Small intestine (tissue), 7 donors: ENCODE measurements around the gene RPS15A. TPM values are rescaled to one million over a fixed set of nuclear protein-coding genes. Genes with fewer than 3 reads are reported as not detected.

ENCODE experiments used
- DNase-seq, 2 donors: peaks; one replicate each; pipeline versions ENCODE4 v3.0.0 to v3.0.0-alpha.2; 2013
- FAIRE-seq: peaks from 2 replicates; lab custom pipeline; 2012; peaks lifted over from hg19 to GRCh38; lab: Jason Lieb, UNC
- H3K27ac ChIP-seq, 3 donors: one replicate each; pipeline ENCODE4 v1.5.1; 2013; ENCODE audit warnings: low read length in 2 of 3, mild to moderate bottlenecking in 2 of 3, control low read depth in 1 of 3, inconsistent platforms in 1 of 3, low read depth in 1 of 3, moderate library complexity in 1 of 3
- H3K27me3 ChIP-seq, 3 donors: one replicate each; pipeline ENCODE4 v1.6.1; 2013; ENCODE audit warnings: low read length in 3 of 3, inconsistent platforms in 1 of 3; ENCODE audit not compliant: control insufficient read depth in 3 of 3, insufficient read depth in 3 of 3
- H3K36me3 ChIP-seq, 3 donors: one replicate each; pipeline ENCODE4 v1.6.1; 2013; ENCODE audit warnings: low read length in 3 of 3, inconsistent platforms in 1 of 3, low read depth in 1 of 3, mild to moderate bottlenecking in 1 of 3, moderate library complexity in 1 of 3; ENCODE audit not compliant: control insufficient read depth in 3 of 3, insufficient read depth in 2 of 3
- H3K4me1 ChIP-seq, 3 donors: one replicate each; pipeline ENCODE4 v1.6.1; 2013; ENCODE audit warnings: low read length in 2 of 3, inconsistent platforms in 1 of 3, low read depth in 1 of 3, mild to moderate bottlenecking in 1 of 3, moderate library complexity in 1 of 3; ENCODE audit not compliant: control insufficient read depth in 3 of 3, insufficient read depth in 2 of 3
- H3K4me3 ChIP-seq, 3 donors: one replicate each; pipeline ENCODE4 v1.5.1; 2013; ENCODE audit warnings: low read length in 3 of 3, control low read depth in 1 of 3, inconsistent platforms in 1 of 3, low read depth in 1 of 3, mild to moderate bottlenecking in 1 of 3, moderate library complexity in 1 of 3
- H3K9me3 ChIP-seq, 2 donors: one replicate each; pipeline ENCODE4 v1.6.1; 2013; ENCODE audit warnings: low read depth in 1 of 2, low read length in 1 of 2; ENCODE audit not compliant: control insufficient read depth in 2 of 2, insufficient read depth in 1 of 2
- WGBS, 3 donors: extraction: QIAGEN DNeasy Blood & Tissue Kit; methylation state at CpG; one replicate each; pipeline ENCODE4 v1.1.7; 2013; 5-methylcytosine and 5-hydroxymethylcytosine counted together
- polyA plus RNA-seq, 4 donors: library from polyadenylated mRNA; stranded (reverse) in 3 of 4; unstranded in 1 of 4; fragments of 200-250 nt in 3 of 4; fragments of 120-200 nt in 1 of 4; gene quantifications; one replicate each; pipeline versions ENCODE4 v1.2.1 to v1.2.3, GENCODE V29; 2013
- donor health status: healthy with polysubstance abuse.
- donor health status: control.
- donor health status: control.
- donor health status: Bipolar disorder and iron deficiency.
- donor health status: healthy.

RPS15A gene
- polyA plus RNA-seq, 4 donors = 2,630 to 4,880 (median 3,438) TPM

DNA sequence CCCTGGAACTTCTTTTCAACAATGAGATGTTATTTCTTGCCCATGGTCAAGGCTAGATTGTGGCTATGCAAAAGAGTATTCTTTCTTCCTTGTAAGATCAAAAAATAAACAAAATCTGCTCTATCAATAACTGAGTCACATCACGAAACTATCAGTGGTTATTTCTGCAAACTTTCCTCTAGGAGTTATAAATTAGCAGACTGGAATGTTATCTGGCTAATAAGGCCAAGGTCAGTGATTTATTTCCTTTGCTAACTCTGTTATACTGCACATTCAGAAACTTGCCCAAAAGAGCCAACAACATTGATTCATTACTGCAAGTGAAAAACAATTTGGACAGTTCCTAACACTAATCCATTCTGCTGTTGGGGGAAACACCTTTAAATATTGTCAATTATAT, 6.2 kb upstream of the RPS15A start:
- H3K36me3 ChIP-seq = peaks cover 10 to 16% (median 11%) of the 10 kb centered on the region in 3 donors
- DNase-seq (peak in 1 of 2 donors; percentile 33), FAIRE-seq (no peak)
- peak overlapping the region in 1 of 3 donors; percentile 47 for H3K27ac ChIP-seq
- H3K4me1 ChIP-seq = peaks cover 5 to 16% (median 10%) of the 10 kb centered on the region in 3 donors
- H3K27me3 ChIP-seq = no peaks in the 10 kb centered on the region
- no peak overlapping the region for H3K4me3 ChIP-seq
- 13 to 49% (median 39%) methylated on average over 1 of the region's 1 CpG for WGBS, 3 donors
- no peaks in the 10 kb centered on the region for H3K9me3 ChIP-seq

DNA sequence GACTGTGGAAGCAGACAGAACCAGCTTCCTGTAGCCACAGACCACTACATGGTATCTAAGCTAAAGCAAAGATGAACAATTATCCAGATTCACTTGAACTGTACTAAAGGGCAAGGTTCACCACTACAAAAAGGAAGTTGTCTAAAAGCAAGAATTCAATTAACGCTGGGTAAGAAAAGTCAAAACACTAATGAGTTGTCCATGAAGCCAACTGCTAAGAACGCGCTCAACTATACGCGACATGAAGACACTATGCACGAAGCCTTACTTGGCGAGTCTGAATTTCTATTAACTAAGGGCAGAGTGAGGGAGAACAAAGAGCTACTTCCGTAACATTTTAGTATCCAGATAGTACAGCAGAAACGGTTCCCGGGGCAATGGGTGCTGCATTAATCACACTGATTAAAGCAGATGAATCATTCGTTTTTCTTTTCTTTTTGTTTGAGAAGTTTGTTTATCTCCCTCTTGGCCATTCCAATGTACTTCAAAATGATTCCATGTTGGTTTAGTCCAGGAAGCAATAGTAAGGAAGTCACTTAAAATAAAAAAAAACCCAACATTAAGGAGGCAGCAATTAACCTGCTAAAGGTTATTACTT, 2.8 kb upstream of the RPS15A start:
- Histone ChIP-seq H3K27ac (peak overlapping the region in 1 of 3 donors; percentile 27), H3K4me1 (peaks cover 2 to 16% (median 2%) of the 10 kb centered on the region in 3 donors), H3K4me3 (no peak overlapping the region), H3K36me3 (peaks cover 10 to 21% (median 13%) of the 10 kb centered on the region in 3 donors), H3K9me3 (no peaks in the 10 kb centered on the region), H3K27me3 (no peaks in the 10 kb centered on the region)
- FAIRE-seq (no peak), DNase-seq (no peak)
- 79 to 84% (median 84%) methylated on average over 11 of the region's 11 CpGs for WGBS, 3 donors

DNA sequence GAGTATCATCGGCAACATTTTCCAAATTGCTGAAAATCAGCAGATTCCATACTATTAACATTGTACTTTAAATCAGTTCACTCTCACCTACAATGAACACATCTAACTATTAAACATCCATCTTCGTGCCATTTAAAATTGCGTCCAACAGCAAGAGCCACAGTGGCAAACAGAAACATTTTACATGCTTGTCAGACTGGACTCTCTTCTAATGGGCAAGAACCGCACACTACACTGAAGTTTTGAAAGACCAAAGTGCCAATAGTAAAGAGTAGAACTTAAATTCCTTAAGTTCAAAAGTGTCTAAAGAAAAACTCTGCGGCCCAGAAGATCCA, 652 bp downstream of the RPS15A start:
- Histone ChIP-seq H3K4me1 (peaks cover 0 to 20% (median 5%) of the 10 kb centered on the region in 3 donors), H3K4me3 (peak overlapping the region; percentile 80 to 94 (median 91)), H3K27me3 (no peaks in the 10 kb centered on the region), H3K9me3 (no peaks in the 10 kb centered on the region), H3K27ac (peak overlapping the region; percentile 56 to 86 (median 65)), H3K36me3 (peaks cover 15 to 41% (median 21%) of the 10 kb centered on the region in 3 donors)
- no peak for DNase-seq
- FAIRE-seq = no peak
- WGBS, 3 donors = 0 to 1% (median 0%) methylated on average over 5 of the region's 5 CpGs

DNA sequence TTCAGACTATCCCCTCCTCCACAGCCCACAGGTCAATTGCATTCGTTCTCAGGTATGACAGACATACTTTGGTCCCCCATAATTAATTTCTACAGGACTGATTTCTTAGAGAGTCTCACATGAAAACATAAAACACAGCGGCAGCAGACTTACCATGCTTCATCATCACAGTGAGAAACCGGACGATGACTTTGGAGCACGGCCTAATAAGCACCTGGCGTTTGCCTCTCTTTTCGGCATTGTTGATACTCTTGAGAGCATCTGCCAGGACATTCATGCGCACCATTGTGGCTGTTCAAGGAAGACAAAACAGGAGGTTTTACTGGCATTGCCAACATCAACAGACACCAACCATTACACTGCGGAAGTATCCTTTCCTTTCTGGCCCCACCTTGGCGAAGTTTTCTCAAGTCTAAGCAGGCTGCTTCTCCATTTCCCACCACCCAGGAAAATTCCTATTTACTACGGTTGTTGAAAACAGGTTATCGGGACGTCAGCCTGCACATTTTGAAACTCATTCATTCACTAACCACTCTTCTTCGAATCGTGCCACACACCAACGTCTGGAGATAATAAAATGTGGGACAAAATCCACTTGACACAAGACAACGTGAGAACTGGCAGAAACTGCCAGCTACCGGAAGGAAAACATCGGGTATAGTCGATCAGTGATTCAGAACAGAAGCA, 1.2 kb downstream of the RPS15A start:
- DNase-seq (peak; percentile 35 to 48), FAIRE-seq (no peak)
- Histone ChIP-seq H3K9me3 (no peaks in the 10 kb centered on the region), H3K27ac (peak overlapping the region in 2 of 3 donors; percentile 65 to 86), H3K27me3 (no peaks in the 10 kb centered on the region), H3K4me1 (peaks cover 0 to 20% (median 5%) of the 10 kb centered on the region in 3 donors), H3K36me3 (peaks cover 11 to 42% (median 25%) of the 10 kb centered on the region in 3 donors), H3K4me3 (peak overlapping the region; percentile 80 to 94 (median 91))
- 1 to 6% (median 2%) methylated on average over 20 of the region's 20 CpGs for WGBS, 3 donors

DNA sequence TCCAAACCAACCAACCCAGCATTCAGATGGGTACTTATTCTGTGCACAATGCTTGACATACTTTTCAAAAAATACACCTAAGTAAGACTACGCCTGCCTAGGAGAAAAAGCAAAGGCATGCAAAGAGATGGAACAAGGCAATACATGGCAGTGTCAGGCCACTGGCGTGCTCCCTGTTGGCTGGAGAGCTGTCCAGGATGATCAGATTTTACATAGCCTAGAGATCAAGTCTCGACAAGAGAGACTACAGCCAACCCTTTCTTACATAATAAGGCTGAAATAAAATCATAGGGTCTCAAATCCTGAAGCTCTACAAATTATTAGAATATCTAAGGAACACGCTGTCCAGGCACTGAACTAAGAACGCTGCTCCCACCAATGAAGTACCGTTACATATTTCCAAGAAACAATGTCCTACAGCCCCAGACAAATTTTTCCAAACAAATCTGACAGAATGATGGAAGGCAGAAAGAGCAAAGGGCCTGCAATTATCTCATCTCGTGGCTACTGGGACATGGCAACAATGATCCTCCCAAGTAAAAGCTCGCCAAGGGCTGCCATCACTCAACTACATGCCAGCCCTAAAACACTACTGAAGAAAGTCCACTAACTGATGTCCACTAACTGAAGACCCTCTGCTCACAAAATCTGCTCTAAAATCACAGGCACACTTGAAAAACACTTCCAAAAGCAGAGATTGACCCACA, 5.1 kb downstream of the RPS15A start:
- FAIRE-seq (no peak), DNase-seq (no peak)
- H3K36me3 ChIP-seq = peaks cover 17 to 40% (median 30%) of the 10 kb centered on the region in 3 donors
- 68 to 73% (median 71%) methylated on average over 8 of the region's 8 CpGs for WGBS, 3 donors
- H3K9me3 ChIP-seq = no peaks in the 10 kb centered on the region
- H3K27me3 ChIP-seq = no peaks in the 10 kb centered on the region
- no peak overlapping the region for H3K27ac ChIP-seq
- H3K4me1 ChIP-seq = peaks cover 0 to 20% (median 5%) of the 10 kb centered on the region in 3 donors
- no peak overlapping the region for H3K4me3 ChIP-seq

DNA sequence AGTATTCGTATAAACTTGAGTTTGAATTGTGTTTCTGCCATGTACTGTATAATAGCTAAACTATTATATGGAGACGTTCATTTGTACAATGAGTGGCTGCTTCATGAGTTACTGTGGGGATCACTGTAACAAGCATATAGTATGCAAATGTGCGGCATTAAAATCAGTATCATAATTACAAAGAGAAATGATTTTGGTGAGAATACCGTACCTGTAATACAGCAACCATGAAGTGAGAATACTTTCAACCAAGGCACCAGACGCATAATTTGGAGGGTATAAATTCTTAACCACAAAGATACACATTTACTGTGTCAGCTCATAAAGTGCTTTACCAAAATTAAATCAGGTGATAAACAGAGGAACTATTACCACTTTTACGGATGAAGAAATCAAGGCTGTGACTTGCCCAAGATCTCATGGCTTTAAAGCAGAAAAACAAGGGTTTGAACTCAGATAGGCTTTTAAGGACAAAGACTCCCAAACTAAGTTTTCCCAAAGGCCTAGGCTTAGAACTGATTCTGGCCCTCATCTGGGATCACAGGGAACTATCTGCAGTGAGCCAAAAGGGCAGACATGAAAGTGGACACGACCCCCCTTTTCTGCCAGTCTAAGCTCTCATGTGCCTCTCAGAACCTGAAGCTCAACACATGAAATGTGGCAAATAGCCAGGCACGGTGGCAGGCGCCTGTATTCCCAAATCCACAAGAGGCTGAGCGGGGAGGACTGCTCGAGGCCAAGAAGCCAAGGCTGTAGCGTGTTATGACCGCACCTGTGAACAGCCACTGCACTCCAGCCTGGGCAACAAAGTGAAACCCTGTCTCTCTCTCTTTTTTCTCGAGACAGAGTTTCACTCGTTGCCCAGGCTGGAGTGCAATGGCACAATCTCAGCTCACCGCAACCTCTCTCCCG, 6.4 kb downstream of the RPS15A start:
- no peak overlapping the region for H3K4me3 ChIP-seq
- peaks cover 0 to 20% (median 5%) of the 10 kb centered on the region in 3 donors for H3K4me1 ChIP-seq
- no peak overlapping the region for H3K27ac ChIP-seq
- no peak for FAIRE-seq
- 76 to 84% (median 79%) methylated on average over 17 of the region's 17 CpGs for WGBS, 3 donors
- H3K9me3 ChIP-seq = no peaks in the 10 kb centered on the region
- no peak for DNase-seq
- no peaks in the 10 kb centered on the region for H3K27me3 ChIP-seq
- H3K36me3 ChIP-seq = peaks cover 17 to 39% (median 30%) of the 10 kb centered on the region in 3 donors

DNA sequence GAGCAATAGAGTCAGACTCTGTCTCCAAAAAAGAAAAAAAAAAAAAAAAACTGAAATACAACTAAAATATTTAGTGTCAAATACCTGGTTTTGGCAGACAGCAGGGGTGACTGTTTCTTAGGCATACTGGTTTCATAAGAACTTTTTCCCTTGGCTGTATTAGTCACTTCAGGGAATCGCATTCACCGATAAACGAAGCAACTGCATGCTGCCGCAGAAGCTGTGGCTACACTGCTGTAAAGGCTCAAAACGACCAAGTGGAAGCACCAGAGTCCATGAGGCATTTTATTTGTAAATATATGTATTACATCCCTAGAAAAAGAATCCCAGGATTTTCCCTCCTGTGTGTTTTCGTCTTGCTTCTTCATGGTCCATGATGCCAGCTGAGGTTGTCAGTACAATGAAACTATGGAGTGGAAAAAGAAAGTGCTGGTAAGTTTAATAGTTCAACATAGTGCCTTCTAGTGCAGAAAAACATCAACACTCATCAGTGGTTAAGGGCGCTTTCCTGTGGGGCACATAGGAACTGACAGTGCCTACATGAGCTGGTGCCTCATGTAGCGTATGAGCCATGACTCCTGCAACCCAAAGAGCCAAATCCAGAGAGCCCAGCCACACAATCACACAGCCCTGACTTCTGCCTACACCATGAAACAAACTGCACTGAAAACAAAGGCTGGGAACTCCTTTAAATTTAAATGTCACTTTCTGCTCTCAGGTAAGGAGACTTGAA, 7.3 kb downstream of the RPS15A start:
- Histone ChIP-seq H3K27ac (no peak overlapping the region), H3K4me3 (no peak overlapping the region), H3K9me3 (no peaks in the 10 kb centered on the region), H3K4me1 (peaks cover 0 to 17% (median 0%) of the 10 kb centered on the region in 3 donors), H3K27me3 (no peaks in the 10 kb centered on the region), H3K36me3 (peaks cover 17 to 39% (median 28%) of the 10 kb centered on the region in 3 donors)
- WGBS, 3 donors = 83 to 90% (median 88%) methylated on average over 8 of the region's 8 CpGs
- FAIRE-seq (no peak), DNase-seq (no peak)
